ENCODE measurements around the gene AGBL4.

Gene AGBL4

DNA sequence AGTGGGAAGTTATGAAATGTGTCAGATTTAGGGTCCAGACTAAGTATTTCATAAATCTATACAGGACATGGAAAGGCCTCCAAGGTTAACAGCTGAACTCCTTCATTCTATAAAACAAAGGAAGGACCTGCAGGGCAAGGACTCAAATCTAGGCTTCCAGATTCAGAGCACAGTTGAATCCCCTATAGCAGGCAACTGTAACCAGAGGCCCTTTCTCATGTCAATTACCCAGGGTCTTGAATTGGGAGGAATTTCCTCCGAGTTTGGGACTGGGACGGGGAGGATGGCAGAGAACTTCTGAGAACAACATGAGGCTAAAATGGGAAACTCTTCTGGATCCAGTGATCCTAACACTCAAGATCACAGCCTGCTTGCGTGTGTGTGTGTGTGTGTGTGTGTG, 1134.1 kb downstream of the AGBL4 start:
- no peak for TF ChIP-seq Cebpa-rat (IDR thresholded peaks at IDR 0.05)
- Histone ChIP-seq H3K27ac (no peak overlapping the region), H3K27me3 (no peaks in the 10 kb centered on the region), H3K4me1 (peaks cover 29% of the 10 kb centered on the region), H3K4me3 (no peak overlapping the region), H3K9ac (no peak overlapping the region), H4K20me1 (no peaks in the 10 kb centered on the region), H3K9me3 (peaks cover 10% of the 10 kb centered on the region), H3K4me2 (no peak overlapping the region), H3K36me3 (no peaks in the 10 kb centered on the region)

- Histone ChIP-seq H4K20me1 (no peaks in the 10 kb centered on the region), H3K4me3 (no peak overlapping the region), H3K9me3 (peaks cover 10% of the 10 kb centered on the region), H3K4me1 (peaks cover 29% of the 10 kb centered on the region), H3K9ac (no peak overlapping the region), H3K27ac (no peak overlapping the region), H3K36me3 (no peaks in the 10 kb centered on the region), H3K27me3 (no peaks in the 10 kb centered on the region), H3K4me2 (no peak overlapping the region)
- TF ChIP-seq Cebpa-rat (IDR thresholded peaks at IDR 0.05): no peak
These were observed 1134.7 kb downstream of the AGBL4 start for GRCh38 chr1:48889082-48889481.

DNA sequence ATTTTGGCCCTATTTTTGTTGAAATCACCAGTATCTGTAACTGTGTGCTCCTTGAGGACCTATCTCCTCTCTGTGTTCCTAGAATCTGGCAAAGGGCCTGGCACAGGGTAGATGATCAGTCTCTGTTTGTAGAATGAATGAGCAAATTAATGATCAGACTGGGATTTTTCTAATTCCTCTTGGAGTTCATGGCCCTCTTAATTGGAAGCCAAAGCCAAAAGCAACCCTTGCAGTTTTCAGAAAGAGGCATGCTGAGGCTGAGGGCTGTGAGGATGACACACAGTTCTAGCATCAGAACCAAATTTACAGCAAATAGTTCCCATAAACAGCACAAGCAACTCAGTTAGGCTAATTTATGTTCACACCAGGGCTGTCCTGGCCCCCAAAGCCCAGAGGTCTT, 1136.0 kb downstream of the AGBL4 start:
- Histone ChIP-seq H3K36me3 (no peaks in the 10 kb centered on the region), H3K9ac (no peak overlapping the region), H3K4me2 (no peak overlapping the region), H3K27me3 (no peaks in the 10 kb centered on the region), H3K9me3 (peaks cover 4% of the 10 kb centered on the region; the same call in 1 of the 2 replicates), H4K20me1 (no peaks in the 10 kb centered on the region), H3K27ac (no peak overlapping the region), H3K4me1 (peaks cover 29% of the 10 kb centered on the region), H3K4me3 (no peak overlapping the region)
- no peak for TF ChIP-seq Cebpa-rat (IDR thresholded peaks at IDR 0.05)

- H3K27me3 ChIP-seq: no peaks in the 10 kb centered on the region
- peaks cover 11% of the 10 kb centered on the region for H3K4me1 ChIP-seq
- no peak overlapping the region for H3K4me2 ChIP-seq
- H3K4me3 ChIP-seq: no peak overlapping the region
- H3K36me3 ChIP-seq: no peaks in the 10 kb centered on the region
- TF ChIP-seq Cebpa-rat (IDR thresholded peaks at IDR 0.05): no peak
- H3K9ac ChIP-seq: no peak overlapping the region
- H3K27ac ChIP-seq: no peak overlapping the region
- H4K20me1 ChIP-seq: no peaks in the 10 kb centered on the region
- H3K9me3 ChIP-seq: no peaks in the 10 kb centered on the region
These were observed 1141.7 kb downstream of the AGBL4 start for GRCh38 chr1:48882020-48882419.

DNA sequence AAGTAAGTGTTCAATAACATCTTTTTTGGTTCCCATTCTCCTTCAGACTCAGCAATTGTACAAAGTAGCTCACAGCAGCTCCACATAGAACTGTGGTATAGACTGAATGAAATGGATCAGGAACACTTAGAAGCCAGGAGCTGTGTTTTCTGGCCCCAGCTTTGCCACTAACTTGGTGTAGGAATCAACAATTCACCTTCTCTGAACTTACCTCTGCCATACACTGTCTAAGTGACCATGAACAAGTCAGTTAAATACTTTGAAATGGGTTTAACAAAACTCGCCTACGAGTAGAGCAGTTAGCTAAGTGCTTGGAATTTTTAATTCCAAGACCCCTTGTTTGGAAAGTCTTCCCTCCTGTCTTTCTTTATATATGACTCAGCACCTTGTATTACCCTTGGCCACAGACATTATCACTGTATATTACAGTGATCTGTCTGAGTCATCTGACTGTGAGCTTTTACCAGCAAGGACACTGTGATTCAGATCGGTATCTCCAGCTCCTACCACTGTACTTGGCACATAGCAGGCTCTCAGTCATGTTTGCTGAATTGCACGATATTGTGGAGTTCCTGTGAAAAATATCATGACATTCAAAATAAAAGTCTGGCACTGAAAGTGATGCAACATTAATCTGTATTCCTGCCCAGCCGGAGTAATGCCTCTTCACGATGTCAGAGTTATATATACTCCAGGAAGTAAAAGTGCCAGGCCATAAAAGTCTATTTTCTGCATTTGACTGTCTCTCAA, 1145.4 kb downstream of the AGBL4 start:
- H3K4me1 ChIP-seq: peaks cover 36% of the 10 kb centered on the region
- H3K9me3 ChIP-seq: no peaks in the 10 kb centered on the region
- no peak overlapping the region; the same call in 1 of the 2 replicates for H3K9ac ChIP-seq
- no peaks in the 10 kb centered on the region for H3K36me3 ChIP-seq
- no peak overlapping the region for H3K4me3 ChIP-seq
- peak overlapping the region; percentile 45; the same call in 1 of the 2 replicates for H3K27ac ChIP-seq
- TF ChIP-seq Cebpa-rat (IDR thresholded peaks at IDR 0.05): no peak
- no peaks in the 10 kb centered on the region for H4K20me1 ChIP-seq
- no peaks in the 10 kb centered on the region for H3K27me3 ChIP-seq
- H3K4me2 ChIP-seq: peak overlapping the region; percentile 65

- Histone ChIP-seq H3K4me3 (no peak overlapping the region), H3K27ac (no peak overlapping the region), H4K20me1 (no peaks in the 10 kb centered on the region), H3K9ac (no peak overlapping the region), H3K9me3 (no peaks in the 10 kb centered on the region), H3K4me1 (peaks cover 56% of the 10 kb centered on the region), H3K4me2 (no peak overlapping the region), H3K27me3 (no peaks in the 10 kb centered on the region), H3K36me3 (no peaks in the 10 kb centered on the region)
- TF ChIP-seq Cebpa-rat (IDR thresholded peaks at IDR 0.05): no peak
These were observed 1147.4 kb downstream of the AGBL4 start for GRCh38 chr1:48876330-48876785.

DNA sequence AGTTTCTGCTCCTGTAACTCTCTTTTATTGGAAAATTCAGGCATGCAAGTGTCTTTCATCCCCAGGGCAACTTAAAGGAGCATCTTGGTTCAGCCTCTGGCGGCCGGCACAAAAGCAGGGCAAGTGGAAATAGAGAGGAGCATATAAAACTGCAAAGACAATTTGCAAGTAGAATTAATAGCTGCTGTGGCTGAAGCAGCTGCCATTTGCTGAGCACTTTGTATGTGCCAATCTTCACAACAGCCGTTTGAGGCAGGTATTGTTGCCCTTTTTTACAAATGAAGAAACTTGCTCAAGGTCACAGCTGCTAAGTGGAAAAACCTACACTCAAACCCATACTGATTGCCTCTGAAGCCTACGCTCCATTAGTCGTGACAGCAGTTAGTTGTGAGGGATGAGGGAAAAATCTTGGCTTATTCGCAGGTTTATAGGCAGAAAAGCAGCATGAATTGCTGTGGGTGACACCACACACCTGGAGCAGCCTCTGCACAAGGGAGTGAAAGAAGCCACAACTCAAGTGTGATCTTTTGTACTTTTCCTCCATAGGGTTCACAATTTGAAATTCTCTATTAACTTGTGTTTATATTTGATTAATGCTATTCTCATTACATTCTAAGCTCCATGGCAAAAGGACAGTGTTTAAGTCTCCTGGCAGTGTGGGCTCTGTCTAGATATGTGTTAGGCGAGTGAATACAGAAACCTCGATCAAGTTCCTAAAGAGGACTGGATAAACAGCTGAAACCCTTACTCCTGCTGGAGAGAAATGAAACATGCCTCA, 1148.0 kb downstream of the AGBL4 start:
- Histone ChIP-seq H3K4me2 (no peak overlapping the region), H3K27me3 (no peaks in the 10 kb centered on the region), H3K4me3 (no peak overlapping the region), H3K9me3 (no peaks in the 10 kb centered on the region), H3K4me1 (peaks cover 61% of the 10 kb centered on the region), H3K9ac (no peak overlapping the region), H3K36me3 (no peaks in the 10 kb centered on the region), H3K27ac (no peak overlapping the region), H4K20me1 (no peaks in the 10 kb centered on the region)
- TF ChIP-seq Cebpa-rat (IDR thresholded peaks at IDR 0.05): no peak

GRCh38 chr1:48873944-48874343, 1149.8 kb downstream of the AGBL4 start:
- Histone ChIP-seq H3K36me3 (no peaks in the 10 kb centered on the region), H3K9me3 (no peaks in the 10 kb centered on the region), H3K4me3 (no peak overlapping the region), H4K20me1 (no peaks in the 10 kb centered on the region), H3K27ac (no peak overlapping the region), H3K27me3 (no peaks in the 10 kb centered on the region), H3K9ac (no peak overlapping the region), H3K4me1 (peaks cover 57% of the 10 kb centered on the region), H3K4me2 (peak overlapping the region; percentile 83; the same call in 1 of the 2 replicates)
- TF ChIP-seq Cebpa-rat (IDR thresholded peaks at IDR 0.05): no peak

DNA sequence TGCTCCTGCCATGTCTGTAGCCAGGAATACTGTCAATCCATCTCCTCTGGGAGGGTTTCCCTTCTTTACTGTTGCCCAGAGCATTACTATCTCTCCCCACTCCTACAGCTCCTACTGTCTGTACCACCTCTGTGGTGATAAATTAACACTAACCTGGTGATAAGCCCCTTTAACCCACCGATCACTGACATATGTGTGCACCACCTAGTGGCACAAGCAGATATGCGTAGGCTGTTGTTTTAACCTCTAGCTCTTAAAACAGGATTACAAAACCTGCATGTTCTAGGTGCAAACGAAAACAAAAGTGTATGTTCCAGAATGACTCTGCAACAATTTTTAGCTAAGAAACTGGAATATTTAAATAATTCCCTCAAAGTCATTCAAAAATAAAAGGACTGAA, 1153.2 kb downstream of the AGBL4 start:
- H3K4me3 ChIP-seq: no peak overlapping the region
- peaks cover 43% of the 10 kb centered on the region for H3K4me1 ChIP-seq
- no peak overlapping the region for H3K27ac ChIP-seq
- no peaks in the 10 kb centered on the region for H3K27me3 ChIP-seq
- TF ChIP-seq Cebpa-rat (IDR thresholded peaks at IDR 0.05): no peak
- H3K9ac ChIP-seq: no peak overlapping the region
- no peaks in the 10 kb centered on the region for H3K9me3 ChIP-seq
- no peak overlapping the region for H3K4me2 ChIP-seq
- no peaks in the 10 kb centered on the region for H3K36me3 ChIP-seq
- no peaks in the 10 kb centered on the region for H4K20me1 ChIP-seq

All from BLaER1 (cell line).